SH-SY5Y (cell line): ENCODE measurements around the gene GBX2.

Source experiments
- GATA2 ChIP-seq: IDR thresholded peaks from 2 replicates; pipeline ENCODE4 v1.6.1; 2011; ENCODE audit warnings: mild to moderate bottlenecking, low read depth, low read length
- GATA3 ChIP-seq: IDR thresholded peaks from 2 replicates; pipeline ENCODE4 v1.6.1; 2011; ENCODE audit warnings: low read depth, mild to moderate bottlenecking, low read length, moderate library complexity

GRCh38 chr2:236173036-236173728, 5.0 kb upstream of the GBX2 start:
- TF ChIP-seq GATA2 (no peak), GATA3 (no peak)
